Limb (tissue), 2 donors: Measurements from ENCODE around the gene TNFRSF6B.
"Not testable (repeated sequence)": the region's sequence is repeated elsewhere in the genome, so short reads cannot be mapped to it uniquely, and the experiment has no call there.

Experiments
- DNase-seq, 2 donors: peaks; one replicate each; pipeline ENCODE4 v3.0.0-alpha.2; 2016; ENCODE audit errors: extremely low spot score in 2 of 2

TNFRSF6B gene

GRCh38 chr20:63706852-63707557 lies 10.6 kb downstream of the TNFRSF6B start:
- peak in 1 of 2 donors; percentile 58 for DNase-seq

- peak; percentile 83 to 93 for DNase-seq
Measured at GRCh38 chr20:63707558-63708300, 11.3 kb downstream of the TNFRSF6B start, which contains the start of the genes ARFRP1 and ZGPAT. TSS of gene ARFRP1 (minus strand) at chr20:63707976. CDS start at chr20:63707091, 885 bp downstream. TSS of gene ZGPAT (plus strand) at chr20:63708039. CDS start at chr20:63708581, 542 bp downstream.

- DNase-seq: no peak
Measured at GRCh38 chr20:63708301-63709148, 12.1 kb downstream of the TNFRSF6B start.

GRCh38 chr20:63709149-63709527 lies 12.7 kb downstream of the TNFRSF6B start:
- no peak for DNase-seq

- DNase-seq: no peak
Measured at GRCh38 chr20:63711085-63711645, 14.7 kb downstream of the TNFRSF6B start.

- no peak for DNase-seq
Measured at GRCh38 chr20:63712191-63712590, 15.7 kb downstream of the TNFRSF6B start.

- no peak for DNase-seq
Measured at GRCh38 chr20:63714858-63715257, 18.4 kb downstream of the TNFRSF6B start.

GRCh38 chr20:63718996-63719395 lies 22.5 kb downstream of the TNFRSF6B start:
- no peak for DNase-seq

DNA sequence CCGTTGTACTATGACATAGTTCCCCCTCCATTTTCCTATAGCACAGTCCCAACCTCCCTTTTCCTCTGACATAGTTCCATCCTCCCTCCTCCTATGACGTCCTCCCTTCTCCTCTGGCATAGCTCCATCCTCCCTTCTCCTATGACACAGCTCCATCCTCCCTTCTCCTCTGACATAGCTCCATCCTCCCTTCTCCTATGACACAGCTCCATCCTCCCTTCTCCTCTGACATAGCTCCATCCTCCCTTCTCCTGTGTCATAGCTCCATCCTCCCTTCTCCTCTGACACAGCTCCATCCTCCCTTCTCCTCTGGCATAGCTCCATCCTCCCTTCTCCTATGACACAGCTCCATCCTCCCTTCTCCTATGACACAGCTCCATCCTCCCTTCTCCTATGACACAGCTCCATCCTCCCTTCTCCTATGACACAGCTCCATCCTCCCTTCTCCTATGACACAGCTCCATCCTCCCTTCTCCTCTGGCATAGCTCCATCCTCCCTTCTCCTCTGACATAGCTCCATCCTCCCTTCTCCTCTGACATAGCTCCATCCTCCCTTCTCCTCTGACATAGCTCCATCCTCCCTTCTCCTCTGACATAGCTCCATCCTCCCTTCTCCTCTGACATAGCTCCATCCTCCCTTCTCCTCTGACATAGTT lies 26.6 kb downstream of the TNFRSF6B start:
- DNase-seq: not testable (repeated sequence)

- not testable (repeated sequence) for DNase-seq
Measured at GRCh38 chr20:63730189-63730733, 33.8 kb downstream of the TNFRSF6B start.

GRCh38 chr20:63731410-63731809 lies 35.0 kb downstream of the TNFRSF6B start:
- DNase-seq: no peak

GRCh38 chr20:63732118-63733095 lies 36.0 kb downstream of the TNFRSF6B start:
- DNase-seq: no peak

DNA sequence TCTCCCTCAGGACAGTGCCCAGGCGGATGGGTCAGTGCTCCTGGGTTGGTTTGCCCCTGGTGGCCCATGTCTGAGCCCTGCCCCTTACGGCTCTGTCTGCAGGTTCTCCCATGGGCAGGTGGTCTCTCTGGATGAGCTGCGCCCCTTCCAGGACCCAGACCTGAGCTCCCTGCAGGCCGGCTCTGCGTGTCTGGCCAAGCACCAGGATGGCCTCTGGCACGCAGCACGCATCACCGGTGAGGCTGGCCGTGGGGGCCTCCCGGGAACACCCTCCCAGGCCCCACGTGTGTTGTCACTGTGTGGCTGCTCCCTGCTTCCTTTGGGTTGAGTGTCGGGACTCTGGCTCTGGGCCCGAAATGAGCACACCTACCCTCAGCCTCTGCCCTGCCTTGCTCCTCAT lies 36.7 kb downstream of the TNFRSF6B start:
- DNase-seq: no peak

DNA sequence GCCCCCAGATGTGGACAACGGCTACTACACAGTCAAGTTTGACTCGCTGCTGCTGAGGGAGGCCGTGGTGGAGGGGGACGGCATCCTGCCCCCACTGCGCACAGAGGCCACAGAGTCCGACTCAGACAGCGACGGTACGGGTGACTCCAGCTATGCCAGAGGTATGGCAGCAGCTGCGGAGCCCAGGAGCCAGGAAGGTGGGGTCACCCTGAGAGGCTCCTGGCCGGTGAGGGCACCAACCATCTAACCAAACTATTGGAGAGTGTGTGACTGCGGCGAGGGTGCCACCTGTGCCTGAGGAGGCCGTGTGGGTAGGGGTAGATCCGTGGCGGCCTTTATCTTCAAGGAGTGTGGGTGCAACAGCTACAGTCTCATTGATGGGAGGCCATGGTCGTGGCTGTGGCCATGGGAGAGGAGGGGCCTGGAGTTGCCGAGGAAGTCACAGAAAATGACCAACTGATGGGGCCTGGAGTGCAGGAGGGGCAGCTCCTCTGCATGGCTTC lies 37.2 kb downstream of the TNFRSF6B start:
- DNase-seq: no peak

DNA sequence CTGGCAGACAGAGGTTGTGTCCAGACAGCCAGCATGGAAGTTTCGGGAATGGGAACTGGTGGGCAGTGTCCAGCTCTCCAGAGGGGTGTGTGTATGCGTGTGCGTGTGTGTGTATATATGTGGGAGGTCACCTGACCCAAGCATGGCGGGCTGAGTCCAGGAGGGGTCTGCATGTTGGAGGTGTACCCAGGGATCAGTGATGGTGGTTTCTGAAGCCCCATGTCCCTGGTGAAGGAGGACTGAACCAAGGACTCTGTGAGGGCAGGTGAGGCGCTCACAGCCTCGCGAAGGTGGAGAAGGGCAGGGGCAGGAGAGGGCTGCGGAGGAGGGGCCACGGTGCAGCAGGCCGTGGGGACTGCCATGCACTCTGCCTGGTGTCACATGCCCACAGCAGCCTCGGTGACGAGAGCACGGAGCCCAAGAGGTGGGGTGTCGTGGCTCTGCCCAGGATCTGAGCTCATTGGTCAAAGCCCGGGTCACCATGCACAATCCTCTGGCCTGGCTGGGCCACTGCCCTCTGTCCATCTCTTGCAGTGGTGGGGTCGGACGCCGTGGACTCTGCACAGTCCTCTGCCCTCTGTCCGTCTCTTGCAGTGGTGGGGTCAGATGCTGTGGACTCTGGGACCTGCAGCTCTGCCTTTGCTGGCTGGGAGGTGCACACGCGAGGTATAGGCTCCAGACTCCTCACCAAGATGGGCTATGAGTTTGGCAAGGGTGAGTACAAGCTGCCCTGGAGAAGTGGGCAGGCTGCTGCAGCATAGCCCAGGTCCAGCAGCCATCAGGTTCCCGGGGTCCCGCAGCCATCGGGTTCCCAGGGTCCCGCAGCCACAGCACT lies 37.9 kb downstream of the TNFRSF6B start:
- no peak for DNase-seq

DNA sequence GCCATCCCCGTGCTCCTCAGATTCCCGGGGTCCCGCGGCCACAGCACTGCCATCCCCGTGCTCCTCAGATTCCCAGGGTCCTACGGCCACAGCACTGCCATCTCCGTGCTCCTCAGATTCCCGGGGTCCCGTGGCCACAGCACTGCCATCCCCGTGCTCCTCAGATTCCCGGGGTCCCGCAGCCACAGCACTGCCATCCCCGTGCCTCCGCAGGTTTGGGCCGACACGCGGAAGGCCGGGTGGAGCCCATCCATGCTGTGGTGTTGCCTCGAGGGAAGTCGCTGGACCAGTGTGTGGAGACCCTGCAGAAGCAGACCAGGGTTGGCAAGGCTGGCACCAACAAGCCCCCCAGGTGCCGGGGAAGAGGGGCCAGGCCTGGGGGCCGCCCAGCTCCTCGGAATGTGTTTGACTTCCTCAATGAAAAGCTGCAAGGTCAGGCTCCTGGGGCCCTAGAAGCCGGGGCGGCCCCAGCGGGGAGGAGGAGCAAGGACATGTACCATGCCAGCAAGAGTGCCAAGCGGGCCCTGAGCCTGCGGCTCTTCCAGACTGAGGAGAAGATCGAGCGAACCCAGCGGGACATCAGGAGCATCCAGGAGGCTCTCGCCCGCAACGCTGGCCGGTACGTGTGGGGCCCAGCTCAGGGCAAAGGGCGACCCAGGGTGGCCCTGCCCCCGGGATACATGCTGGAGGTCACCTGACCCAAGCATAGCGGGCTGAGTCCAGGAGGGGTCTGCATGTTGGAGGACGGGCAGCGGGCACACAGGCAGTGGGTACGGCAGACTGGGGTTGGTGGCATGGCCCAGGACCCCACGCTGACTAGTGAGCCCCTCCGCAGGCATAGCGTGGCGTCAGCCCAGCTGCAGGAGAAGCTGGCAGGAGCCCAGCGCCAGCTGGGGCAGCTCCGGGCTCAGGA lies 38.8 kb downstream of the TNFRSF6B start:
- no peak for DNase-seq
